A549 treated with GW870086 at 1 μM for 4 hours (cell line): ENCODE results near the gene CYP27C1. TPM values are rescaled to one million over a fixed set of nuclear protein-coding genes. Genes with fewer than 3 reads are reported as not detected.

ENCODE experiments used
- total RNA-seq: library from RNA; stranded (reverse); fragments of 200-300 nt; extraction: Qiagen RNA extraction; gene quantifications from 5 replicates; pipeline ENCODE4 v1.2.3, GENCODE V29; 2022; ENCODE audit warnings: low read depth

The CYP27C1 gene, protein sequence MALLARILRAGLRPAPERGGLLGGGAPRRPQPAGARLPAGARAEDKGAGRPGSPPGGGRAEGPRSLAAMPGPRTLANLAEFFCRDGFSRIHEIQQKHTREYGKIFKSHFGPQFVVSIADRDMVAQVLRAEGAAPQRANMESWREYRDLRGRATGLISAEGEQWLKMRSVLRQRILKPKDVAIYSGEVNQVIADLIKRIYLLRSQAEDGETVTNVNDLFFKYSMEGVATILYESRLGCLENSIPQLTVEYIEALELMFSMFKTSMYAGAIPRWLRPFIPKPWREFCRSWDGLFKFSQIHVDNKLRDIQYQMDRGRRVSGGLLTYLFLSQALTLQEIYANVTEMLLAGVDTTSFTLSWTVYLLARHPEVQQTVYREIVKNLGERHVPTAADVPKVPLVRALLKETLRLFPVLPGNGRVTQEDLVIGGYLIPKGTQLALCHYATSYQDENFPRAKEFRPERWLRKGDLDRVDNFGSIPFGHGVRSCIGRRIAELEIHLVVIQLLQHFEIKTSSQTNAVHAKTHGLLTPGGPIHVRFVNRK
- total RNA-seq, result 2.7 to 5.2 TPM (median 4.0 TPM) in 5 replicates

DNA sequence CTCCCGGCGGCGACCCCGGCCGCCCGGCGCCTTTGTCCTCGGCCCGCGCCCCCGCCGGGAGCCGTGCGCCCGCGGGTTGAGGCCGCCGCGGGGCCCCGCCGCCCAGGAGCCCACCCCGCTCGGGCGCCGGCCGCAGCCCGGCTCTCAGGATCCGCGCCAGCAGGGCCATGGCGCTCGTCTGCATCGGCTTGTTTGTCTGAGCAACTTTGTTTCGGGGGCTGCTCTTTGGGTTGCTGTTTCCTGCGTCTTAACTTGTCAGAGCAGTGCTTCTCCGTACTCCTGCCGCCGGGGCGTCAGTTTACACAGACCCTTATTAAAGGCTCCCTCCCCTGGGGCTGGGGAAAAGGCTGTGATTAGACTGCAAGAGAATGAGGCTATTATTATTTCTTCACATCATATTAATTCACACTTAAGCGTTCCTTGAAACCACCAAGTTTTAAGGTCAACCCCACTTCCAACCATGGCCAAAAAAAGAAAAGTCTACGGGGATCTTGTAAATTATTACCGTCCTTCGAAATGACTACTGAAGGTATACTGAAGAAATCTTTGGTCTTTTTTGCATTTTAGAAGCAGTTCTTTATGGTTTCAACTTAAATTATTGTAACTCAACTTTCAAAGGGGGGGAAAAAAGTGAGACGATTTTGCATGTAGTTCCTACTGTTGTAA is at the start of gene CYP27C1:
TSS of gene CYP27C1 (minus strand) at position 198 of the 666 bp plus-strand sequence. CDS start at position 169, 29 bp downstream.

Other genes with a start within 250 kb of the CYP27C1 start
- gene BIN1, start 113.1 kb downstream of the CYP27C1 start, total RNA-seq, result 29.1 to 32.6 TPM (median 30.5 TPM) in 5 replicates
- gene ERCC3, start 73.8 kb upstream of the CYP27C1 start, total RNA-seq, result 44.3 to 46.7 TPM (median 46.0 TPM) in 5 replicates
- gene MAP3K2, start 167.7 kb upstream of the CYP27C1 start, total RNA-seq, result 11.8 to 25.9 TPM (median 21.2 TPM) in 5 replicates
- 4.0 to 4.6 TPM (median 4.2 TPM) in 5 replicates for gene PROC, start 198.1 kb upstream of the CYP27C1 start, total RNA-seq